HG03159 (cell line): ENCODE measurements around the gene UGT1A9.
"Not testable (repeated sequence)": the region's sequence is repeated elsewhere in the genome, so short reads cannot be mapped to it uniquely, and the experiment has no call there.

ENCODE experiments used
- ATAC-seq: cut with Tn5 transposase; IDR thresholded peaks from one replicate; pipeline ENCODE4 v1.9.1; 2021; ENCODE audit warnings: mild to moderate bottlenecking, moderate library complexity; ENCODE audit not compliant: unreplicated experiment

UGT1A9 gene

DNA sequence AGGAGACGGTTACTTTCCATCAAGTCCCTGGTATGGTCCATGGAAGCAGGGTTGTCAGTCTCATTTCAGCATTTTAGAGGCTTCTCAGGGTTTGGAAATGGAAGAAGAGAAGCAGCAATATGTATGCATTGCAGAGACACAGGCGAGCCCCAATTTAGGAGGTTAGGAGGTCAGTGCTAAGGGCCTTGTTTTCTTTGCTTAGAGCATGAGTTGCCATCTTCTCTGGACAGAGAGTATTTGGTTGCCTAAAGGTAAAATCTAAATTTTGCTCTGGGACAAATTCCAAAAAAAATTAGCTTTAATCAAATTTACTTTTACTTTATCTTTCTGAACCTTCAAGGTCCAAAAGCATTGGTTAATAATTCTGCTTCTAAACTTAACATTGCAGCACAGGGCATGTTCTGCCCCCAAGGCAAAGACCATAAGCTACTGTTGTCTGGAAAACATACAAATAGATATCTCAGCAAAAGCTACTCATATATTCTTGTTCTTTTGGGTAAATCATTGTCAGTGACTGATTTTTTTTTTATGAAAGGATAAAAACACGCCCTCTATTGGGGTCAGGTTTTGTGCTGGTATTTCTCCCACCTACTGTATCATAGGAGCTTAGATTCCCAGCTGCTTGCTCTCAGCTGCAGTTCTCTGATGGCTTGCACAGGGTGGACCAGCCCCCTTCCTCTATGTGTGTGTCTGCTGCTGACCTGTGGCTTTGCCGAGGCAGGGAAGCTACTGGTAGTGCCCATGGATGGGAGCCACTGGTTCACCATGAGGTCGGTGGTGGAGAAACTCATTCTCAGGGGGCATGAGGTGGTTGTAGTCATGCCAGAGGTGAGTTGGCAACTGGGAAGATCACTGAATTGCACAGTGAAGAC, at the start of gene UGT1A9:
UGT1A9 (plus strand) TSS at position 609 of the 872 bp plus-strand sequence; CDS start at position 646, 37 bp downstream.
- ATAC-seq: no peak

- ATAC-seq: no peak
Observed at GRCh38 chr2:233627331-233628025, 44.2 kb upstream of the UGT1A9 start.

GRCh38 chr2:233636306-233636705, 35.4 kb upstream of the UGT1A9 start, which contains the start of gene UGT1A10:
TSS of gene UGT1A10 (plus strand) at chr2:233636448. CDS start at chr2:233636523, 75 bp downstream.
- ATAC-seq: not testable (repeated sequence)

DNA sequence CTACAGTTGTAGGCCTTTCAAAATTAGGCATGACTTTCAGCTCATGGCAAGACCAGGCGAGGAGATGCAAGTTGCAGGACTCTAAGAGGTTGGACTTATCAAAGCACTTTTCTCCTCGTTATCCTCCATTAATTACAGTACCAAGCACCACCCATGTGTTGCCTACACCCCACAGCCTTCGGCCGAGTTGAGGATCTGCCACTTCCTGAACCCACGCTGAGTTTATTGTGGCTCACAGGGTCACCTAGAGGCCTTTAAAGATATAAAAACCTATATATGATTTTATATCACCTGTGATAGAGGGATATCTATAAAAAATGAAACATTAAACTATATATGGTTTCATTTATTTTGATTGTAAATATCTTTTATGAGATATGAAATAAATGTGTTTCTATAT, 32.9 kb upstream of the UGT1A9 start:
- ATAC-seq: no peak

- ATAC-seq: no peak
Observed at GRCh38 chr2:233639860-233640259, 31.8 kb upstream of the UGT1A9 start.

DNA sequence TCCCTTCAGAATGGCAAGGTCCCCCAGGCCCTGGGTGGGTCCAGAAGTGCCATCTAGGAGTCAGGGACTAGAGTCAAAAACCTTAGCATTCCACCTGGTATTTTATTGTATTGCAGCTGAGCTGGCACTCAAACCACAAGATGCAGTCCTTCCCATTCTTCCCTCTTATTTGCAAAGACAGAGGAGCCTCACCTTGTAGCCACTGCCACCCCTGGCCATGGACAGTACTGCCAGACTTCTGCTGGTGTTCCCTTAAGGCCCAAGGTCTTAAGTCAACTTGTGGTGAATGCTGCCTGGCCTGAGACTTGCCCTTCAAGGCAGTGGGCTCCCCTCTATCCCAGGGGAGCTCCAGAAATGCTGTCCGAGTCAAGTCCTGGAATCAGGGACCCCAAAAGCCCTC, 28.6 kb upstream of the UGT1A9 start:
- no peak for ATAC-seq

DNA sequence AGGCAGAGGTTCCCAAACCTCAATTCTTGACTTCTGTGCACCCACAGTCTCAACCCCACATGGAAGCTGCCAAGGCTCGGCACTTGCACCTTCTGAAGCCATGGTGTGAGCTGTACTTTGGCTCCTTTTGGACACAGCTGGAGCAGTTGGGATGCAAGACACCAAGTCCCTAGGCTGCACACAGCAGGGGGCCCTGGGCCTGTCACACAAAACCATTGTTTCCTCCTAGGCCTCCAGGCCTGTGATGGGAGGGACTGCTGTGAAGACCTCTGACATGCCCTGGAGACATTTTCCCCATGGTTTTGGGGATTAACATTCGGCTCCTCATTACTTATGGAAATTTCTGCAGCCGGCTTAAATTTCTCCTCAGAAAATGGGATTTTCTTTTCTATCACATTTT, 25.7 kb upstream of the UGT1A9 start:
- not testable (repeated sequence) for ATAC-seq

DNA sequence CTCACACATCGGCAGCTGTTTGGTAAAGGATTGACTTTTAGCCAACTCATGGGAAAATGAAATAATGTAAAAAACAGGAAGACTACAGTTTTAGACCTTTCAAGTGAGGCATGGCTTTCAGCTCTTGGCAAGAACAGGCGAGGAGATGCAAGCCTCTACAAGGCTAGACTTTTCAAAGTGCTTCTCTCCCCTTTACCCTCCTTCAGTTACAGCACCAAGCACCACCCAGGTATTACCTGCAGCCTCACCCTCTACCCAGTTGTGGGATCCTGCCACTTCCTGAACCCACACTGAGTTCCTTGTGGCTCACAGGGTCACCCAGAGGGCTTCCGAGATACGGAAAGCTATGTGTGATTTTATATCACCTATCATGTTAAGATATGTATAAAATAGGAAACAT, 20.7 kb upstream of the UGT1A9 start:
- no peak for ATAC-seq

- no peak for ATAC-seq
Observed at GRCh38 chr2:233651430-233651829, 20.3 kb upstream of the UGT1A9 start.

GRCh38 chr2:233654501-233654900, 17.2 kb upstream of the UGT1A9 start:
- ATAC-seq: no peak

DNA sequence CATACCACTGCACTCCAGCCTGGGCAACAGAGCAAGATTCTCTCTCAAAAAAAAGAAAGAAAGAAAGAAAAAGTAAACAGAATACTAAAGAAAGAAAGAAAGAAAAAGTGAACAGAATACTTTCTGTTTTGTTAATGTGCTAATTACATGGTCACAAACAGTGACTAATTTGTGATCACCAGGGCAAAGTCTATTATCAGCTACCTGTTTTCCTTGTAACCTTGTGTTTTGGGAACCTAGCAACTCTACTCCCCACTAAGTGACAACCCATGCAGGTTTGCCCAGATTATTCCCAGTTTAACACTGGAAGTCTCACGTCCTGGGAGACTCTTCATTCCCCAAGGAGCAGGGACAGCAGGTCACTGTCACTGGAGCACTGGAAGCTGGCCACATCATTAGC, 16.7 kb upstream of the UGT1A9 start:
- no peak for ATAC-seq

DNA sequence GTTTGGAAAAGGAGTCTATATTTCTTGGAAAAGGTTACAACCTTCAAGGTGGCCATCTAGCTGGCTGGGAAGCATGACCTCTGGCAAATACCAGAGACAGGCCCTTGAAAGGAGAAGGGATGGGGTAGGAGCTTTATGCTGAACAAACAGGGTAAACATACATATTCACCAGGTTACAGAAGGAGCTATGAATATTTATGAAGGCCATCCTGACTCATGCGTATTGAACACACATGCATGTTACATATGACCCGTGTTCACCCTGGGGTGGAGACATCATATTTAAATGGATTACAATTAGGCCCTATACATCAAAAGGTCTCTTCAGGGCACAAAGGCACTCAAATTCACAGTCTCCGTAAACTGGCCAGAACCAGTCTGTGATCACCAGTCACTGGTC, 15.8 kb upstream of the UGT1A9 start:
- ATAC-seq: not testable (repeated sequence)

GRCh38 chr2:233656443-233656842, 15.3 kb upstream of the UGT1A9 start:
- no peak for ATAC-seq

GRCh38 chr2:233658610-233659009, 13.1 kb upstream of the UGT1A9 start:
- ATAC-seq: no peak

DNA sequence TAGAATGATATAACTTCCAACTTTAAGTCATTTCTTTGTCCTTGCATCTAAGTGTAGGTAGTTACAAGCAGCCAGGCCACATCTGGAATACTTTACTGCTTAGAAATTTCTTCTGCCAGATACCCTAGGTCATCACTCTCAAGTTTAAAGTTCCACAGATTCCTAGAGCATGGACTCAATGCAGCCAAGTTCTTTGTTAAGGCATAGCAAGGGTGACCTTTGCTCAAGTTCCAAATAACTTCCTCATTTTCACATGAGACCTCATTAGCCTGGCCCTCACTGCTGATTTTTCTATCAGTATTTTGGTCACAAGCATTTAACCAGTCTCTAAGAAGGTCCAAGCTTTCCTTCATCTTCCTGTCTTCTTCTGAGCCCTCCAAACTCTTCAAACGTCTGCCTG, 7.8 kb upstream of the UGT1A9 start:
- no peak for ATAC-seq

- no peak for ATAC-seq
Observed at GRCh38 chr2:233668605-233669260, 3.0 kb upstream of the UGT1A9 start.

GRCh38 chr2:233672886-233673285, 1.2 kb downstream of the UGT1A9 start:
- no peak for ATAC-seq

GRCh38 chr2:233673896-233674295, 2.2 kb downstream of the UGT1A9 start:
- no peak for ATAC-seq

- no peak for ATAC-seq
Observed at GRCh38 chr2:233674314-233674713, 2.6 kb downstream of the UGT1A9 start.

DNA sequence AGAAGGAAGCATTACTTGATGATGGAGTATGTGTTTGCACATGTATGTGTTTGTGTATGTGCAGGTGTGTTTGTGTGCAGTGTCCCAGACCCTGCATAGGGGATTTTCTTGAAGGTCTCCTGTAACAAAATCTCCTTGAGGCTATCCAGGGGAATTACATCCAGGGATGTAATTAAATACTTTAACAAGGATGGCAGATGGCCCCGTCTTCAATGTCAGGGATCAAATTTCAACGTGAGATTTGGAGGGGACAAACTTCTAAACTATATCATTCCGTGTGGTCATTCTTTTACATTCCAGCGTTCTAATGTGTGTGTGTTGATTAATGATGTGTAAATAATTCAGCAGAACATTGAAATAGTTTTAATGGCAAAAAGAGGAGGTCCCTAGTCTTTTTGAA, 3.3 kb downstream of the UGT1A9 start:
- ATAC-seq: no peak

DNA sequence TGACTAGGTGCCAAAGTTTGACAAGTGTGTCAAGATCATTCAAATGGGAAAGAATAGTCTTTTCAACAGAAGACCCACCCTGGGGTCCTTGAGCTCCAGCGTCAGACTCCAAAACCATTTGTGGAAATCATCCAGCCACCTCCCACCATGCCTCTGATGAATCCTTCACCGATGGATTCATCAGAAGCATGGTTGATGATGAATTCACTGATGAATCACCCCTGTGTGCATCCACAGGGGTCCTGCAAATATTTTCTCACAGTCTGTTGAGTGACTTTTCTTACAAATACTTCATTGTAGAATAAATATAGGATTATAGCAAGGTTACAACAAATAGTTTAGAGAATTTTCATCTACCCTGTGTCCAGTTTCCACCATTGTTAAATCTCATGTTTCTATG, 4.3 kb downstream of the UGT1A9 start:
- no peak for ATAC-seq

GRCh38 chr2:233679196-233679595, 7.5 kb downstream of the UGT1A9 start:
- no peak for ATAC-seq
